ENCODE data around the gene CNPY1.
"Not testable (repeated sequence)": the region's sequence is repeated elsewhere in the genome, so short reads cannot be mapped to it uniquely, and the experiment has no call there.

Gene CNPY1

DNA sequence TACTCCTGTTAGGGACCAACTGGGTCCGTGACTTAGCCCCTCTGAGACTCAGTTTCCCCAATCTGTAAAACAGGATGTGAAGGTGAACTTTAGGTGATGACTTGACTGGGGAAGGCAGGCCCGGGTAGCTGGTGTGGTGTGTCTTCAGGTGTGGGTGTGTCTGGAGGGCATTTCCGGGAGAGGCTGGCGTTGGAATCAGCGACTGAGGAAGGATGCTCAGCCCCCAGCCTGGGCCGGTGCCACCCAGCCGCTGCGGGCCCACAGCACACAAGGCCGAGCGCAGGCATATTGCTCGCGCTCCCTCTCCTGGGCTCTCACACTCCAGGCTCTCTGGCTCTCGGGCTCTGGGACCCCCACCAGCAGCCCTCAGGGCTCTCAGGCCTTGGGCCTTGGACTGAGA lies 31.7 kb upstream of the CNPY1 start:
- DNase-seq (ENCODE audit: low read depth): no peak

DNA sequence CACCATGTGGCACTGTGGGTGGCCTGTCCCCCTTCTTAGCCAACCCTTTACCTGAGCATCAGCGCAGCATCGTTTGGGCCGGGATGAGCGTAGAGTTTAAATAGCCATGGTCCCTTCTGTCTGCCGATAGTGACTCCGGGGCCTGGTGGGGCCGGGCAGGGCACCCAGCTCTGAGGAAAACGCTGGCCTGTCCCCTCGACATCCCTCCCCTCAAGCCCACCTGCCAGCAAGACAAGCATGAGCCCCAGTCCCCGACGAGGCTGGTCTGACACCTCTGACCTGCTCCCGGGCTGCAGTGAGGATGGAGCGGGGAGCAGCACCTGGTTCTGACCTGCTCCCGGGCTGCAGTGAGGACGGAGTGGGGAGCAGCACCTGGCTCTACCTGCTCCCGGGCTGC lies 31.1 kb upstream of the CNPY1 start:
- no peak for DNase-seq (ENCODE audit: low read depth)

DNA sequence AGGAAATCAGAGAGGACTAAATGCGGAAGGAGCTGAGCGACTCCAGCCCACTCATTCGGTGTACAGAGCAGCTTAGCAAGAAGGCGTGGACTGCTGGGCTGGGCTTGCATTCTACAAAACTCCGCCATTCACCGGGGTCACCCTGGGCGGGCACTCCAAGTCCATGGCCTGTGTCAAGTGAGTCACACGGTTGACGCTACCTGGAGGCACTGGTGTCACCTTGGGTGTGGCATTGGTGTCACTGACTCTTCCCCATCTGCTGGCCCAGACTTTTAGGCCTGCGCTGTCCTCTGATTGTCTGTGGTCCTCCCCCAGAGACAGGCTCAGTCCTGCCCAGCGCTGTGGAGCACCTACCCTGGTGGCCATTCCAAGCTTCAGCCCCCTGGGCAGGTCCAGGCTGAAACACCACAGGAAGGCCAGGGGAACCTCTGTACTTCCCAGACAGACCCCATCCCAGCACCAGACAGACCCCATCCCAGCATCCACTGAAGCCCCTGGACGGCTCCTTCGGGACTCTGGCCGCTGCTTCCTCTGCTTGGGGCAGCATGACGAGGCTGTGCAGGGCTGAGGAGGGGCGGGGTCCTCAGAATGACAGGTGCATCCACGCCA lies 30.6 kb upstream of the CNPY1 start:
- no peak for DNase-seq (ENCODE audit: low read depth)

DNA sequence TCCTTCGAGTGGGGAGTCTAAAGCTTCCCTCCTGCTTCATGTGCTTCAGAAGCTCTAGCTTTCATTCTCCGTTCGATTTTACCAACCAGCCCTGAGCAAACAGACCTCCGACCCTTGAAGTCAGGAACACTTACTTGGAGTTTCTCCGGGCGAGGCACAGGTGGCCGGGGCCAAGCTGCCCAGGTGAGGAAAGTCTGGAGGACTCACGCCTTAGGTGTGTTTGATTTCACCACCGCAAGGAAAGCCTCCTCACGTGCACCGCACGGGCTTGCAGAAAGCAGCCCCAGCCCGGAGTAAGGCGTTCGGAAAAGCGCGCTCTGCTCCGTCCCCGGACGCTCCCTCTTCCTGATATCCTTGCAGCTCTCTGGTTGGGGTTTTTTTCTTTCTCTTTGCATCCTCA lies 30.1 kb upstream of the CNPY1 start:
- DNase-seq (ENCODE audit: low read depth): no peak

DNA sequence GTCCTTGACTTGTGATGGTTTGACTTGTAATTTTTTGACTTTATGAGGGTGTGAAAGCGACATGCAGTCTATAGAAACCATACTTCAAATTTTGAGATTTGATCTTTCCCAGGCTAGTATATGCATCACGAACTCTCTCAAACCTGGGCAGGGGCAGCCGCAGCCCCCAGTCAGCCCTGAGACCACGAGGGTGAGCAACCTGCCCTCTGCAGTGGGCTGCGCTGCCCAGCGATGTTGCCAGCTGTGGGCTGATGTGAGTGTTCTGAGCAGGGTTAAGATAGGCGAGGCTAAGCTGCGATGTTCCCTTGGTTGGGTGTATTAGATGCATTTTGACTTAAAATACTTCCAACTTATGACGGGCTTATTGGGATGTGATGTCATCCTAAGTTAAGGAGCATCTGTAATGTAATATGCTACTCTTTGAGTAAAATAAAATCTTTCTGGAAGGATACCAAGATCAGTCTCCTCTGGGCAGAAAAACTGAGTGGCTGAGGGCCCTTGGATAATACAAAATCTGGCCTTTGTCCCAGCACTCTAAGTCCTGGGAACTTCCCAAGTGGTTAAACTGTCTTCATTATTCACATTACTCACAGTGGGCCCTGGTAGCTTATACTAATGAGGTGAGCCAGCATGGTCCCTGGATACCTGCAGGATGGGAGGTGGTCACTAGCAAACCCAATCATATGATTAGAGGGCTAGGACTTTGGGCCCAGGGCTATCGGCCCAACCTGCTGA lies 28.4 kb upstream of the CNPY1 start:
- DNase-seq (ENCODE audit: low read depth): no peak

DNA sequence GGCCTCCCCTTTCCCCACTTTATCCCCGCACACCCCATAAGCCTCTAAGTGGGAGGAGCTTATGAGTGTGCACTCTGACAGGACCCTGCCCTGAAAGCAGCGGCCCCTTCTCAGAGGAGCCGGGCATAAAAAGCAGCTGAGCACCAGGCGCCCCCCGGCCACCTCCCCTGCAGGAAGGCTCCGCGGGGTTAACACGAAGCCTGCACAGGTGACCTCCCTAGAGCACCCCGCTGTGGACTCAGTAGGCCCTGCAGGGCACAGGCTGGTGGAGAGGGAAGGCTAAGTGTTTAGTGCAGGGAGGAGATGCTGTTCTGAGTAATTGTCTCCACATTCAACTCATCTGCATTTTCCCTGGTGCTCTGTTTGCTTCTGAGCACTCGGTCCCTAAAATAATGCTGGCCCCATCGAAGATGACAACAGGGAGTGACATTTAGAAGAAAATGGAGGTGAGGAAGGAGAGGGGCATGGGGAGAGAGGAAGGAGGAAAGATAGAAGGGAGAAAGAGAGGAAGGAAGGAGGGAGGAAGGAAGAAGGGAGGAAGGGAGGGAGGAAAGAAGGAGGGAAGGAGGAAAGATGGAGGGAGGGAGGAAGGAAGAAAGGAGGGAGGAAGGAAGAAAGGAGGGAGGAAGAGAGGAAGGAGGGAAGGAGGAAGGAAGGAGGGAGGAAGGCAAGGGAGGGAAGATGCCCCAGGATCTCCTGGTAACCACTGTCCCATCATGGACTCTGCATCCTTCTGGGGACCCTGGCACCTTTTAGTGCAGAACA lies 25.4 kb upstream of the CNPY1 start:
- no peak for DNase-seq (ENCODE audit: low read depth)

DNA sequence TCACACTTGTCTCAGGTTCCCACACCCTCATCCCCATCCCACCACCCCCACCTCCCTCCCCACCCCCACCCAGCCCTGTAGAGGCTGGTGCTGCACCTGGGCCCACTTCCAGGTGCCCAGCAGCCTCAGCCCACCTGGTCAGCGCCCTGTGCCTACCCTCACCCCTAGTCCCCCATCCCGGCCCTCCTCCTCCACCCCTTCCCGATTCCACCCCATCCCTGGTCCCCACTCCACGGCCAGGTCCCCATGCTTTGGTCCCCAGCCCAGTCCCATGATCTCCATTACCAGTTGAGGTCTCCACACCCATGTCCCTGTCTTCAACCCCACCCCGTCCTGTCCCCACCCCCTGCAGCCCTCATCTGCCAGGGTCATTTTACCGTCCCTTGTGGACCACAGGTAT lies 24.6 kb upstream of the CNPY1 start:
- DNase-seq (ENCODE audit: low read depth): no peak

DNA sequence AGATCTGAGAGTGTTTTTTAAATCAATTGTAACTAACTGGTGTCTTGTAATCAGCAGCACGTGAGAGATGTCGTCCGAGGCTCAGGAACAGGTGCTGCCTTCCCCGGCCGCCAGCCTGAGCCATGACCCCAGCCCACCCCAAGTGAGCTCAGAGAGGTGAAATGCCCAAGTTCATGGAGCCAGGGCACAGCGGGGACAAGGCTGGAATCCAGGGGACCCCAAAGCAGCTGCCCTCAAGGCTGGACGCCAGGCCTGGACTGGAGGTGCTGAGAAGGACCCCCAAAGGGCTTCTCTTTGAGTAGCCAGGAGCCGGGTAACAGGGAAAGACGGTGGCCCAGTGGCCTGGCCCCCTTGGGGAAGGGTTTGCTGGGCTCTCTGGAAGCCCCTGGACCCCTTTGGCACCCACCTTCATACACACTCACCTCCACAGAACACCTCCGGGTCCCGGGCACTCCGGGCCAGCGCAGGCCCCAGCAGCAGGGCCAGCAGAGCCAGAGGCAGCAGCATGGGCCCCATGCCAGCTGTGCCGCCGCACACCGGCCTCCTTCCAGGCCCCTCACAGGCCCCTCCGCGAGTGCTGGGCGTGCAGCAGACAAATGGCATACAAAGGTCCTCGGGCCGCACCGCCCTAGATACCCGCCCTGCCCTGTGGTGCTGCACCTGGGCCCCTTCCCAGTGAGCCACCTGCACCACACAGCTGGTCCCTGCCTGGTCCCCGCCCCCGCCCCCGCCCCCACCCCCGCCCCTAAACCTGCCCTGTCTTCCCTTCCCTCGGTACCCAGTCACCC lies 24.0 kb upstream of the CNPY1 start:
- no peak for DNase-seq (ENCODE audit: low read depth)

DNA sequence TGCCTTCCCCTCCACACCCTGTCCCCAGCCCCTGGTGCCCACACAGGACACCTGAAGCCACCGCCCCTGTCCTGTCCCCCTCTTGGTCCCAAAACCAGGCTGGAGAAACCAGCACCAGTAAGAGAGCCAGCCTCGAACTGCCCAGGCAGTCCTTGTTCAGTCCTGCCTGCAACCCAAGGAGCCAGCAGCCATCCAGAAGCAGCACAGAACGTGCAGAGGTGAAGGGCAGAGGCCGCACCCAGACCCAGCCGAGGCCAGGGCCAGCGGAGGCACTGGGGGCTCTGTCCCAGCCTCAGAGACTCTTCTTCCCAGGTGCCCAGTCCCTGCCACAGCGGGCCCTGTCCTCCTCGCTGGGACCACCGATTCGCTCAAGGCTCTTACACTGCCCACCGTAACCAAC lies 23.3 kb upstream of the CNPY1 start:
- DNase-seq (ENCODE audit: low read depth): no peak

DNA sequence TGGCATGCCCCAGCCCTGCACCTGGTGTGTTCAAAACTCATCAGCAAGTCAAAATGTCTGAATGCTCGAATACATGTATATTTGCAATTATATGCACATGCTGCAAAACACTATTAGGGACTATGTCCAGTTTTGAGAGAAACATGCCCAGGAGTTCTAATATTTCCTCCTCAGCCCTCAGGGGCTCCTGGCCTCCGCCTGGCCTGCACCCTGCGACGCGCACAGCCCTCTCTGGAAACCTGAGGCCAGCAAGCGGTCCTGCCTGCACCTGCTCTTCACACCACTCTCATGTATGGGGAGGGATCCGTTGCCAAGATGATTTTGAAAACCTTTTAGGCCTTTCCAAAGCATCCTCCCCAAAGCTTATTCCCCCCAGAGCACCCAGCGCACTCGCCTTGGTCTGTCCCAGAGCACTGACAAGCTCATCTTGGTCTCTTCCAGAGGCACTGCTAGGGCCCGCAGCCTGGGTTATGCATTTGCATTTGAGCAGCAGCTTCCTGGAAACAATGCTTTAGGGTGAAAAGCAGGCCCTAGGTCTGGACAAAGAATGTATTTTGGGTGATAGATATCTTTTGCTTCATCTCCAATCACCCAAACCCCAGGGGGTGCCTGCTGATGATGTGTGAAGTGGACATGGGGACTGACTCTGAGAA lies 22.6 kb upstream of the CNPY1 start:
- no peak for DNase-seq (ENCODE audit: low read depth)

DNA sequence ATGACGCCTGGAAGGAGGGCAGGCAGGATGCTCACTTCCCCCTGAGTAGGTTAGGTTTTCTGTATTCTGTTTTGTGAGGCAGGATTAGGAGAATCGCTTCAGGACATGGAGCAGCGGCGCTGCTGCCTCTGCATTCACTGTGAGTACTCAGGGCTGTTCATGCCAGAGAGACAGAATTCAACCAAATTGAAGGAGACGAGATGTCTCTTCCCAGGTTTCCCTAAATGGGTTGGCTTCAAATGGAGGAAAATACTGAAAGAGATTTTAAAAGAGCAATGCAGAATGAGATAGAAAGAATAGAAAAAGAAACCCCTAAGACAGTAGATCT lies 21.9 kb upstream of the CNPY1 start:
- DNase-seq (ENCODE audit: low read depth): no peak

DNA sequence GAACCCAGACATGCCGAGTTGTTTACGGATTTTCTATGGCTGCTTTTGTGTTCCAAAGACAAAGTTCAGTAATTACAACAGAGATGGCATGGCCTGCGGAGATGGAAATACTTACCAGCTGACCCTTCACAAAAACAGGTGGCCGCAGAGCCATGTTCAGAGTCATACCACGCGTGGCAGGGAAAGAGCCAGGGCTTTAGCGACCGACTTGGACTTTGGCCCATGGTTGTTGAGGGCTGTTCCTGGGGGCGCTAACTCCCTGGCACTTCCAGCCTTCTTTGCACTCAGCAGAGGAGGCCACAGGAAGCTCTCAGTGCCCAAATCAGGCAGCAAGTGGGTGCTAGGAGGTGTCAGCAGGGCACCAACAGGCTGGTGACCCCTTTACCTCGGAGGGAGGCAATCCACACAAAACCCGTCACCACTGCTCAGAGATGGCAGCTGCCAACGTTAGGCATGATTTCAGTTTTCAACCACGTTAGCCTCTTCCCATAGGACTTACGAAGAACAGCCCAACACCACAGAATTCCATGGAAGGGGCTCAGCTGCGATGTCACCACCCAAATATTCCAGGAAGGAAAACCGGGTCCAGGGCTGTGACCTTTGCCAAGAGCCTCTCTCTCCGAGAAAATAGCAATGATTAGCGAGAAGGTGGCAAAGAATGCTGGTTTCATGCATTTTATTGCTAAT lies 21.4 kb upstream of the CNPY1 start:
- DNase-seq (ENCODE audit: low read depth): no peak

DNA sequence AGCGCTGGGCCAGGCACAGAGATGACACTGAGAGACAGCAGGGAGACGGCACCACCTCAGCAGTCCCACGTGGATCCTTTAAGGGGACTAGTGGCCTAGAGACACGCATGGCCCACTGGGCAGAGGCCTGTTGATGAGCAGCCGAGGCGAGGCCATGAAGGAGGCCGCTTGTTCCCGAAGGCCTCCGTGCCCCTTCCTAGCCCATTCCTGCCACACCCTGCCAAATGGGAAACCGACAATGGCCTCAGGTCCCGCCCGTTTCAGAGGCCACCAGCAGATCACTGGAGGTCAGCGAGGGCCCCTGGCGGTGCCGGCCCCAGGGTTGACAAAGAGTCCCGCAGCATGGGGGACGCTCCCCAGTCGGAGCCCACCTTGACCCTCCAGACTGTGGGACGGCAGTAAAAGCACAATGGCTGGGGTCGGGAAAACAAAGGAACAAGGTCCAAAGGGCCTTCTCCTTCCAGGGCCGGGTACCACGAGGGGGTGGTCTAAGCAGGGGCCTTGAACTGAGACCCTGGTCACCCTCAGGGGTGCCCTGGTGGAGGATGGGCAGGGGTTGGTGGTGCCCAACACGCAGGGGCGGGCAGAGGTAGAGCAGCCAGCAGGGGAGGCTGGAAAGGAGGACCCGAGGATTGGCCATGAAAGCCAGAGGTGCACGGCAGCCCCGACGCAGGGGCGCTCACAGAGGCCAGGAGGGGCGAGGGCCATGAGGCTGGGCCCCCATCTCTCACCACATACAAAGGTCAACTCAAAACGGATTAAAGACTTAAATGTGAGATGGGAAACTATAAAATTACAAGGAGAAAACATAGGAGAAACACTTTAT lies 19.9 kb upstream of the CNPY1 start:
- DNase-seq (ENCODE audit: low read depth): no peak

DNA sequence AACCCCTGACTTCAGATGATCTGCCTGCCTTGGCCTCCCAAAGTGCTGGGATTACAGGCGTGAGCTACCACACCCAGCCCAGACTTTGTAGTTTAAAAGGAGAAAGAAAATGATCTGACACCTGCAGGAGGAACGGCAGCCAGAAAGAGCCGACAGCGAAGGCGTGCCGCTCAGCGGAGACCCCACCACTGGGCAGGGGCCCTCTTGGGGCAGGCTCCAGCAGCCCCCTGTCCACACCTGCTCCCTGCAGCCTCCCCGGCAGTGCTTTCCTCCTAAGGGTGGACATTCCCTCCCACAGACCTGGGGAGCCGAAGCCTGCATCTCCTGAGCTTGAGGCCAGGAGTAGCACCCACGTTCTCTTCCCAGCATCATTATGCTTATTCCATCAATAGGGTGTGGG lies 19.2 kb upstream of the CNPY1 start:
- DNase-seq (ENCODE audit: low read depth): no peak

DNA sequence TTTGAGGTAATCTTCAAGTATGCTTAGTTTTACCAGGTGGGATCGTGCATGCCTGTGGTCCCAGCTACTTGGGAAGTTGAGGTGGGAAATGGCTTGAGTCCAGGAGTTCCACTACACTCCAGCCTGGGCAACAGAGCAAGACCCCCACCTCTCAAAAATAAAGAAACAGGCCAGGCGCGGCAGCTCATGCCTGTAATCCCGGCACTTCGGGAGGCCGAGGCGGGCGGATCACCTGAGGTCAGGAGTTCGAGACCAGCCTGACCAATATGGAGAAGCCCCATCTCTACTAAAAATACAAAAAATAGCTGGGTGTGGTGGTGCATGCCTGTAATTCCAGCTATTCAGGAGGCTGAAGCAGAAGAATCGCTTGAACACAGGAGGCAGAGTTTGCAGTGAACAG lies 16.6 kb upstream of the CNPY1 start:
- not testable (repeated sequence) for DNase-seq (ENCODE audit: low read depth)

DNA sequence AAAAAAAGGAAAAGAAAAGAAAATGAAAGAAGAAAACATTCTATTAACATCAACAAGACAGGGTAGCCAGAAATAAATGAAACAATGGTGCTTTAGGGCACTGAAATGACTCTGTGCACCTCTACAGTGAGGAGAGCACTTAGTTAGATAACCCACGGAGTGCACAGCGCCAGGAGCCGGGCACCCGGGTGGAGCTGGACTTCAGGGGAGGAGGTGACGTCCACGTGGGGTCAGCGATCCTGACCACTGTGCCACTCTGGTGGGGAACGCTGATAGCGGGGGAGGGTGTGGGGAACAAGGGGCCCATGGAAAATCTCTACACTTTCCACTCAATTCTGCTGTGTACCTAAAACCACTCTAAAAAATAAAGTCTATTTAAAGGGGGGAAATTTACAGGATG lies 15.7 kb upstream of the CNPY1 start:
- DNase-seq (ENCODE audit: low read depth): no peak

DNA sequence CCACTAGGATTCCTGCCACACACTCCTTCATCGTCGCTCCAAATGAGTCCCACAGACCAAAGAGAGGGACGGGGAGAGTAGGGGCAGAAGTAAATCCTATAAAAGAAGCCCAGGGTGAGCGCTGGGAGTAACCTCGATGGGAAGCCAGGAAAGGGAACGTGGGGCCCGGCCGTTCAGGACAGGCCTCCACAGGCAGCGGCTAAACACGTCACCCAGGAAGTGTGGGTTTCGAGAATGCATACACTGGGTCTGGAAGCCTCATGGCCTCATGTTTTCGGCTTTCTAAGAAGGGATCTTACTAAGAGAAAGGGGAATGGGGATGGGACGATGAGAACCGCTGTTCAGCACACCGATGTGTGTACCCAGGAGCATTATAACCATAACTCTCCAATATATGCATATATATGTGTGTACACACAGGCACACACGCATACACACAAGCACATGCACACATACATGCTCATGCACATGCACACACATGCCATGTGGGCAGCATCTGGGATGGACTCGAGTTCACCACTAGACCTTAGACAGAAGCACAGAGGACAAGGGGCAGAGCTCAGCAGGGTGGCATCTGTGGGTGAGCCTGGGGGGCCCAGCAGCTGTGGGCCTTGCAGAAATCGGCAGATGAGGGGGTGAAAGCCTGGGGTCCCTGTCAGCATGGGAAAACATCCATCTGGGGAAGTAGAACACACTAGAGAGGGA lies 14.8 kb upstream of the CNPY1 start:
- DNase-seq (ENCODE audit: low read depth): no peak

DNA sequence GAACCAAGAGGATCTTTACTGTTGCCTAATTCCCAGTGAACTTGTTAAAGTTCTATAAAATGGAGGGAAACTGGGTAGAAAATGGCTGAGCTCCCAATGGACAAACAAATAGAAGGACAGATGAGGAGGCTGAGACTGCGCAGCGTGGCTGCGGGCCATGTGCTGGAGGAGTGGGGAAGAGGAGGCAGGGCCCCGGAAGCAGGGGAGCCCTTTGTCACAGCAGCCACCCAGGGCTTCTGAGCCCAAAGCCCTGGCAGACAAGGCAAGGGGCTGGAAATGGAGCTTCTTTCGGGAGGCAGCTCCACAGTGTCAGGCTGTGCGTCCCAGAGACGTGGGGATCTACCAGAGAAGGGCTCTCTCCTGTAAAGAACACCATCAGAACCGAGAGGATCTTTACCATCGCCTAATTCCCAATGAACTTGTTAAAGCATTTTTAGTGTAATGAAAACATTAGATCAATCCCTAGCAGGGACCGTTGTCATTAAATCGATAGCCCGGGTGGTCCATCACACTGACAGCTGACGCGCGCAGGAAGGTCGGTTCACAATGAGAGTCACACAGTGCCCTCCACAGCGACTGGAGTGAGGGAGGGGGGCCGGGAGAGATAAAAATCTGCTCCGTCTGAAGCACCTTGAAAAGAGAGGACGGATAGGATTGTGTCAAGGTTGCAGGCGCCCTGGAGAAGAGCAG lies 14.0 kb upstream of the CNPY1 start:
- DNase-seq (ENCODE audit: low read depth): no peak

DNA sequence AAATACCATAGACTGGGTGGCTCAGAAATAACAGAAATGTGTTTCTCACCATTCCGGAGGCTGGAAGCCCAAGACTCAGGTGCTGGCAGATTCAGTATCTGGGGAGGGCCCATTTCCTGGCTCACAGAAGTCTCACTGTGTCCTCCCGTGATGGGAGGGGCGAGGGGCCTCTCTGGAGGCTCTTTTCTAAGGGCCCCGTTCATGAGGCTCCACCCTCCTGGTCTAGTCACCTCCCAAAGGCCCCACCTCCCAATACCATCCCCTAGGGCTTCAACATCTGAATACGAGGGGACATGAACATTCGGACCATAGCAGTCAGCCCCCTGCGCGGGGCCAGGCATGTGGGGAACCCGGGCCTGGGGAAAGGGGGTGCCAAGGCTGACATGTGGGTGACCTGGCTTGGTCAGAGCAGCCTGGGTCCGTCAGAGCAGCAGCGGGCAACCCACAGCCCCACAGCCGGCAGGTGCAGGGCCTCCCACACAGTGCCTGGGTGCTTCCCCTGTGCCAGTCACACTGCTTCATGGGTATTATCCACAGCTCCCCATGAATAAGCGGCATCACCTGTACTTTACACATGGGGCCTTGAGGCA lies 13.3 kb upstream of the CNPY1 start:
- DNase-seq (ENCODE audit: low read depth): no peak

Data from stimulated activated CD8-positive, alpha-beta memory T cell treated with anti-CD3 and anti-CD28 coated beads, Interleukin-12 subunit alpha, Interleukin-12 subunit beta, amount 100 ng/mL, for 1 hour (primary cell).